Thyroid gland (tissue), 4 donors: ENCODE measurements around the gene THAP7.

Source experiments
- CTCF ChIP-seq, 6 experiments: fragments of 200-600 bp in 3 of 6; fragments of 450-650 bp in 3 of 6; sonication (generic) in 3 of 6; IDR thresholded peaks; one replicate each; pipeline ENCODE4 v1.5.1; 2016 to 2019; ENCODE audit warnings: antibody characterized with exemption in 6 of 6, mild to moderate bottlenecking in 2 of 6, inconsistent platforms in 1 of 6, moderate library complexity in 1 of 6
- POLR2A ChIP-seq, 2 donors: fragments of 450-650 bp; IDR thresholded peaks; one replicate each; pipeline ENCODE4 v1.6.1; 2017; ENCODE audit warnings: antibody characterized with exemption in 2 of 2, mild to moderate bottlenecking in 2 of 2, moderate library complexity in 1 of 2

- no peak for TF ChIP-seq CTCF (IDR thresholded peaks at IDR 0.05)
- no peak for TF ChIP-seq POLR2A (IDR thresholded peaks at IDR 0.05)
Measured at GRCh38 chr22:20959578-20960461, 42.1 kb downstream of the THAP7 start.
